ENCODE measurements around the gene C19orf33. TPM values are rescaled to one million over a fixed set of nuclear protein-coding genes. Genes with fewer than 3 reads are reported as not detected.

Gene C19orf33
- total and polyA plus RNA-seq, 9 of the 15 experiments (the other 6 are each of a cell fraction or from before 2014, with no cell fraction given), result 3.2 TPM; not detected in 8

DNA sequence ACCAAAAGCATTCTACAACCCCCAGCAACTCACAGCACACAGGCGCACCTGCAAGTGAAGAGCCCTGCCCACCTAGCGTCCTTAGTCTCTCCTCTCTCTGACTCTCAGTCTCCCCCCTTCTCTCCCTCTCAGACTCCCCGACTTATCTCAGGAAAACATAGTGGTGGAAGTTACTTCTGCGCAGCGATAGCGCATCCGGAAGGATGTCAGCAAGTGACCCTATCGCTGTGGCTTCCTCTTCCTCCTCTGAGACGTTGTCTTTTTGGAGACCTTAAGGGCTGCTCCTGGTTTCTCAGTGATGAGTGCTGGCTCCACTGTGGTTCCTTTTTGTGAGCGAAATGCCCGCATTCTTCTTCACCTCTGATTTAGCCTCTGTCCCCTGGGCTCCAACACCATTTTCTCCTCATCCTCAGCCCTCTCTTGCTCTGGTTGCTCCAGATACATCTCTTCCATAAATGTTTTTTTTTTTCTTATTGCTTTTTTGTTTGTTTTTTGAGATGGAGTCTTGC lies 13.1 kb downstream of the C19orf33 start (continued):
- TF ChIP-seq TAF1 (IDR thresholded peaks at IDR 0.05; ENCODE audit: control insufficient read depth, extremely low read depth, insufficient read depth, low read length, severe bottlenecking) (peak; percentile 75), TGIF2 (CRISPR knock-in tag; IDR thresholded peaks at IDR 0.05) (no peak), PHF8 (IDR thresholded peaks at IDR 0.05; ENCODE audit: borderline replicate concordance, low read length) (peak; percentile 32; the same call in 1 of the 2 replicates)

DNA sequence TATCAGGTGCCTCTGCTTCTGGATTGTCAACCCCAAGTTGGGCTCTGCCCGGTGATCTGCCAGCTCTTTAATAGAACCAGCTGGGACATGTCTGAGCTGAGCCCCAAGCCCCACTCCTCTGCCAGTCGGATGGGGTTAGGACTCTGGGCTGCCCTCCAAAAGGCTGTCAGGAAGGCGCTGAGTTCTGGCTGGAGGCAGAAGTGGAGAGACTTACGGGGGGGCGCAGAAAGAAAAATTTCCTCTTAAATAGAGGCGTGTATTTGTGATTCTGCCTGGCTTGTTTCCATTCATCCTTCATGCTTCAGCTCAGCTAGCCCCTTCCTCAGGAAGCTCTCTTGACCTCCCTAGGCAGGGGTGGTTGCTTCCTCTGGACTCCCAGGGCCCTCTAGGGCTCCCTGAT lies 14.6 kb downstream of the C19orf33 start:
- WGBS (ENCODE audit: insufficient coverage, low coverage, missing lambda C conversion rate), result 76% methylated on average over 6 of the region's 6 CpGs
- Histone ChIP-seq H2AFZ (ENCODE audit: low read depth, low read length) (peak overlapping the region; percentile 37), H4K20me1 (replicated peaks; ENCODE audit: control insufficient read depth, insufficient read depth, low read length) (no peaks in the 10 kb centered on the region), H3K27ac (ENCODE audit: extremely low read depth, low read depth, low read length) (peak overlapping the region; percentile 64), H3K4me3 (no peak overlapping the region), H3K9me3 (replicated peaks; ENCODE audit: control insufficient read depth, insufficient read depth, low read depth, low read length) (no peaks in the 10 kb centered on the region), H3K4me2 (ENCODE audit: insufficient read depth, low read length) (no peak overlapping the region), H3K79me2 (ENCODE audit: control insufficient read depth, insufficient read depth, low read length) (peaks cover 20% of the 10 kb centered on the region), H3K36me3 (ENCODE audit: control insufficient read depth, insufficient read depth, low read length) (peaks cover 5% of the 10 kb centered on the region; the same call in 1 of the 3 replicates), H3K9ac (ENCODE audit: insufficient read depth in 1 of 2, low read depth in 2 of 2, low read length in 2 of 2) (peak overlapping the region; percentile 75 to 84), H3K9me1 (ENCODE audit: control insufficient read depth, insufficient read depth, low read length) (no peaks in the 10 kb centered on the region), H3K4me1 (replicated peaks in 1 of 2; ENCODE audit: control insufficient read depth in 2 of 2, insufficient read depth in 2 of 2, low read length in 2 of 2) (peaks cover 47 to 59% of the 10 kb centered on the region in 2 experiments), H3K27me3 (ENCODE audit: control insufficient read depth in 2 of 2, insufficient read depth in 2 of 2, low read length in 2 of 2) (no peaks in the 10 kb centered on the region)
- no TSS peak for BruUV-seq (replicated peaks)
- DNase-seq (ENCODE audit: extremely low read depth in 1 of 4, low spot score in 3 of 4) (no peak), ATAC-seq (no peak), FAIRE-seq (no peak)
- CTCF ChIA-PET (ENCODE audit: low intra/inter-chr PET ratio), result no interaction called here
- POLR2A ChIA-PET, result interaction anchor here (0.7 kb wide), 1 partner anchor 93 kb away, joined by 4 read pairs; no protein-coding TSS in a partner anchor
- intact Hi-C loops (cut with micrococcal nuclease) (no loop called here), in situ Hi-C loops (cut with MboI) (no loop called here)
- no peak for TF ChIP-seq HNRNPK (IDR thresholded peaks at IDR 0.05; ENCODE audit: low read depth, low read length, poor library complexity, severe bottlenecking)
- TF ChIP-seq MAZ (CRISPR knock-in tag; conservative IDR thresholded peaks at IDR 0.05 in 1 of 2, IDR thresholded peaks at IDR 0.05 in 1 of 2), result no peak
- TF ChIP-seq ZZZ3 (IDR thresholded peaks at IDR 0.05), result no peak
- TF ChIP-seq, protein P1, sequence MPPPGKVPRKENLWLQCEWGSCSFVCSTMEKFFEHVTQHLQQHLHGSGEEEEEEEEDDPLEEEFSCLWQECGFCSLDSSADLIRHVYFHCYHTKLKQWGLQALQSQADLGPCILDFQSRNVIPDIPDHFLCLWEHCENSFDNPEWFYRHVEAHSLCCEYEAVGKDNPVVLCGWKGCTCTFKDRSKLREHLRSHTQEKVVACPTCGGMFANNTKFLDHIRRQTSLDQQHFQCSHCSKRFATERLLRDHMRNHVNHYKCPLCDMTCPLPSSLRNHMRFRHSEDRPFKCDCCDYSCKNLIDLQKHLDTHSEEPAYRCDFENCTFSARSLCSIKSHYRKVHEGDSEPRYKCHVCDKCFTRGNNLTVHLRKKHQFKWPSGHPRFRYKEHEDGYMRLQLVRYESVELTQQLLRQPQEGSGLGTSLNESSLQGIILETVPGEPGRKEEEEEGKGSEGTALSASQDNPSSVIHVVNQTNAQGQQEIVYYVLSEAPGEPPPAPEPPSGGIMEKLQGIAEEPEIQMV (tag; conservative IDR thresholded peaks at IDR 0.05; ENCODE audit: low read depth), result no peak
- TF ChIP-seq HDAC6 (IDR thresholded peaks at IDR 0.05; ENCODE audit: low read depth, low read length), result no peak
- TF ChIP-seq CEBPB (tag; IDR thresholded peaks at IDR 0.05), result no peak
- no peak for TF ChIP-seq HNRNPLL (IDR thresholded peaks at IDR 0.05; ENCODE audit: low read depth, low read length, poor library complexity, severe bottlenecking)
- TF ChIP-seq NFYB (IDR thresholded peaks at IDR 0.05; ENCODE audit: extremely low read depth, insufficient read length), result no peak
- no peak for TF ChIP-seq ZNF77 (CRISPR knock-in tag; IDR thresholded peaks at IDR 0.05)
- TF ChIP-seq SMAD3 (CRISPR knock-in tag; conservative IDR thresholded peaks at IDR 0.05), result no peak
- TF ChIP-seq ZNF408 (CRISPR knock-in tag; IDR thresholded peaks at IDR 0.05; ENCODE audit: low read depth), result no peak
- TF ChIP-seq FOXP4 (CRISPR knock-in tag; IDR thresholded peaks at IDR 0.05; ENCODE audit: borderline replicate concordance), result no peak
- TF ChIP-seq ZNF717 (CRISPR knock-in tag; IDR thresholded peaks at IDR 0.05), result no peak
- TF ChIP-seq NCOA4 (IDR thresholded peaks at IDR 0.05; ENCODE audit: partially characterized antibody), result no peak

Measured in K562 (cell line).